Activated naive CD8-positive, alpha-beta T cell treated with anti-CD3 and anti-CD28 coated beads, Interleukin-2, amount 50 U/mL, for 24 hours (primary cell): ENCODE data around the gene C5orf63.

Experiments used
- ATAC-seq: fragments of 150-1000 bp; cut with Tn5 transposase; one replicate; pipeline ENCODE4 v1.10.0; 2021
- DNase-seq: peaks from one replicate; pipeline ENCODE4 v3.0.0; 2021
- H3K27ac Mint-ChIP-seq: one replicate; pipeline ENCODE4 v1.8.0; 2021; ENCODE audit warnings: mild to moderate bottlenecking, mixed read lengths
- H3K27me3 Mint-ChIP-seq: one replicate; pipeline ENCODE4 v1.8.0; 2021; ENCODE audit warnings: mixed read lengths
- H3K36me3 Mint-ChIP-seq: one replicate; pipeline ENCODE4 v1.8.0; 2021; ENCODE audit warnings: low read depth, mixed read lengths
- H3K4me1 Mint-ChIP-seq: one replicate; pipeline ENCODE4 v1.8.0; 2021; ENCODE audit warnings: mixed read lengths
- H3K4me3 Mint-ChIP-seq: one replicate; pipeline ENCODE4 v1.8.0; 2021; ENCODE audit warnings: mild to moderate bottlenecking, moderate library complexity, mixed read lengths
- H3K9me3 Mint-ChIP-seq: one replicate; pipeline ENCODE4 v1.8.0; 2021; ENCODE audit warnings: mixed read lengths

C5orf63 gene

DNA sequence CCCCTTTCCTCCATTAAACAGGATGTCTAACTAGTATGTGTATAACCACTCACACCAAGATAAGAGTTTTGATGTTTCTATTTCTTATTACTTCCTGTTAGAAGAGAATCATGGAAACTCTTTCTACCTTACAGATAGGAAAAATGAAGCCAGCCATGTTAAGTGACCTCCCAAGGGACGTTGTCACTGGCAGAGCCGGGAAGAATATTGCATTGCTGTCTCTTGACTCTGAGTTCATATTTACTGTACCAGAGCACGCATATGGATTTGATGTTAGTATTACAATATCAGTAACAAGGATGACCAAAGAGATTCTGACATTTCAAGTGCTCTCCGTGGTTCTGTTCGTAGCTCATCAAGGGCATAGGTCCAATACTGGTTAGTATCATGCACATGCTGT is 12.5 kb upstream of the C5orf63 start:
- Mint-ChIP-seq H3K4me3 (no peak overlapping the region), H3K4me1 (peaks cover 8% of the 10 kb centered on the region), H3K27ac (no peak overlapping the region), H3K9me3 (no peaks in the 10 kb centered on the region), H3K36me3 (no peaks in the 10 kb centered on the region), H3K27me3 (no peaks in the 10 kb centered on the region)
- no peak for DNase-seq
- ATAC-seq: no peak

DNA sequence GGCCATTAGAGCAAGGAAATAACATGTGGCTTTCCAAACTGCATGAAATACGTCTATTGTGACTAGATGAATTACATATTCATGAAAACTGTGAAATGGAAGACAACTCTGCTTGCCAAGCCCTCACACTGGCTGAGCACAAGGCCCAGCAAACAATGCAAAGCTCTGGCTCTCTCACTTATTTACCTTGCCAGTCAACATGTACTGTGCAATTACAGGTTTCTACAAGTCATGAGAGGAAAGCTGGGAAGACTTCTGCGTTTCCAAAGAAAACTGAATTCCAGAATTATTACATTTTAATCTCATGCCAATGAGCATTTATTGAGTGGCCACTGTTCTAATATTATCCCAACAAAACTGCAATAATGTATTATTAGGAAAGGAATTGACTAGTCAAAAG is 12.1 kb upstream of the C5orf63 start:
- Mint-ChIP-seq H3K4me1 (peaks cover 8% of the 10 kb centered on the region), H3K4me3 (no peak overlapping the region), H3K9me3 (no peaks in the 10 kb centered on the region), H3K27ac (no peak overlapping the region), H3K27me3 (no peaks in the 10 kb centered on the region), H3K36me3 (no peaks in the 10 kb centered on the region)
- DNase-seq: no peak
- no peak for ATAC-seq

DNA sequence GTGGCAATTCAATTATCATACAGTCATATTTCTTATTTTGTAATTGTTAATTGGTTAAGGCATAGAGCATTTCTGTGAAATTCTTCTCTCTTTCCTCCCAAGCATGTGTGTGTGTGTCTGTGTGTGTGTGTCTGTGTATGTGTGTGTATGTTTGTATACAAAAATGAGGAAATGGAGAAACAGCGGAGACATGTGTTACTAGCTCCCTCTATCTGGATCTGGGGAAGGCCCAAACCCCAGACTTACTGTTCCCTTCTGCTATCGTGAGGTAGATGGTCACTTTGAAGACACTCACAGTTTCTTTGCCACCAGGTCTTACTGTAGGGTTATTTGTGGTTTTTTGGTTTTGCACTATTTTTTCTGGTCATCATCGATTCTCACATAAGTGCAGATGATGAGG is 11.4 kb upstream of the C5orf63 start:
- DNase-seq (no peak), ATAC-seq (no peak)
- Mint-ChIP-seq H3K27ac (no peak overlapping the region), H3K27me3 (no peaks in the 10 kb centered on the region), H3K4me1 (peaks cover 8% of the 10 kb centered on the region), H3K9me3 (no peaks in the 10 kb centered on the region), H3K36me3 (no peaks in the 10 kb centered on the region), H3K4me3 (no peak overlapping the region)

DNA sequence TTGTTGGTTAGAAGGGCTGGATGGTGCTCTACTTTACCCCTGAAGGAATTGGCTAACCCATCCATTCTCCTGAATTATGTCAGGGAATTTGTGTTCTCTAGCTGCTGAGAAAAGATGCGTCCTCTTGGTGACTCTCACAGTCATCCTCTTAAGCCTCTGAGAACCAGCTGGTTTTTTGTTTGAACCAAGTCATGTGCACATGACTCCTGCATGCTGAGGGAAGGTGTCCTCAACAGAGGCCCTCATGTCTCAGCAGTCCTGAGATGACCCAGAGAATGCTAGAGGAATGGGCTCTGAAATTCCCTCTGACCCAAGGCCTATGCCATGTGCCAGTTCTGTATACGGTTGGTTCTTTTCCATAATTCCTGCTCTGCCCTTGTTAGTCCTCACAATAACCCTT is 10.4 kb upstream of the C5orf63 start:
- Mint-ChIP-seq H3K9me3 (no peaks in the 10 kb centered on the region), H3K27ac (no peak overlapping the region), H3K4me1 (peaks cover 3% of the 10 kb centered on the region), H3K4me3 (no peak overlapping the region), H3K36me3 (no peaks in the 10 kb centered on the region), H3K27me3 (no peaks in the 10 kb centered on the region)
- no peak for DNase-seq
- ATAC-seq: no peak

DNA sequence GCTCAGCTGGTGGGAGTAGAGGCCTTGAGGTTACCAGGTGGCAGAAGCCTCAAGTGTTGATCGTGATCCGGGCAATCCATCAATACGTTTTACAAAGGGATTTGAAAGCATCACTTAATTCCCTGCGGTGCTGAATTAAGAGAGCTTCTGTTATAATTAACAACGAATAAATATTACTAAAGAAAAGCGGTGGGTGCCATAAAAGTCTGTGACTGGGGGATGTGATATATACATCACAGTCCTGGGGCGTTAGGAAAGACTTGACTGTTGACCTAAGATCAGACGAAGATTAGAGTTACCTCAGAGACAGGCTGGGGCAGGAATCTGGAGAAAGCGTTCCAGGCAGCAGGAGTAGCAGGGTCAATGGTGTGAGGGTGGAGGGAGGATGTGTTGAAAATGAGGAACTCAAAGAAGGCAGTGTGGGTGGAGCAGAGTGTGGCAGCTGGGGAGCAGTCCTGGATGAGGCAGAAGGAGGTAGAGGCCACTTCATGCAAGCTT is 6.7 kb upstream of the C5orf63 start:
- no peak for ATAC-seq
- Mint-ChIP-seq H3K4me1 (no peaks in the 10 kb centered on the region), H3K4me3 (no peak overlapping the region)

DNA sequence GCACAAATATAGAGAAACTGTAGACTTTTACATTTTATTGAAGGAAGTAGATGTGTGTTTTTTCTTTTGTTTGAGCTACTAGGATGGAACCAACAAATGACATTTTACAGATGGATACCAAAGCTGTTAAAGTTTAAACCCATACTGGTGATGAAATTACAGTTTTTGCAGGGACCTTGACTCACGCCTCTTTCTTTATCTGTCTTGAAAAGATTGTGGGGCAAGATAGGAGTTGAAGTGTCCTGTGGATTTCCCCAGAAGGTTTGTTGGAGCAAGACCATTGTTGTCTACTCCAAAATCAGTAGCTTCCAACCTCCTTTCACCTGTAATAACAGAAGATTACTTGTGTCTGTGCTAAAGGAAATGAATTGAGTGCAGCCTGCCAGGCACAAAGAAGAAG is 4.1 kb upstream of the C5orf63 start:
- ATAC-seq: no peak
- Mint-ChIP-seq H3K27ac (no peak overlapping the region), H3K27me3 (no peaks in the 10 kb centered on the region), H3K36me3 (no peaks in the 10 kb centered on the region), H3K9me3 (no peaks in the 10 kb centered on the region), H3K4me1 (peaks cover 10% of the 10 kb centered on the region), H3K4me3 (no peak overlapping the region)
- DNase-seq: no peak

More for the DNA sequence above, 6.7 kb upstream of the C5orf63 start:
- Mint-ChIP-seq H3K9me3 (no peaks in the 10 kb centered on the region), H3K27me3 (no peaks in the 10 kb centered on the region), H3K27ac (no peak overlapping the region), H3K36me3 (no peaks in the 10 kb centered on the region)
- DNase-seq: no peak

DNA sequence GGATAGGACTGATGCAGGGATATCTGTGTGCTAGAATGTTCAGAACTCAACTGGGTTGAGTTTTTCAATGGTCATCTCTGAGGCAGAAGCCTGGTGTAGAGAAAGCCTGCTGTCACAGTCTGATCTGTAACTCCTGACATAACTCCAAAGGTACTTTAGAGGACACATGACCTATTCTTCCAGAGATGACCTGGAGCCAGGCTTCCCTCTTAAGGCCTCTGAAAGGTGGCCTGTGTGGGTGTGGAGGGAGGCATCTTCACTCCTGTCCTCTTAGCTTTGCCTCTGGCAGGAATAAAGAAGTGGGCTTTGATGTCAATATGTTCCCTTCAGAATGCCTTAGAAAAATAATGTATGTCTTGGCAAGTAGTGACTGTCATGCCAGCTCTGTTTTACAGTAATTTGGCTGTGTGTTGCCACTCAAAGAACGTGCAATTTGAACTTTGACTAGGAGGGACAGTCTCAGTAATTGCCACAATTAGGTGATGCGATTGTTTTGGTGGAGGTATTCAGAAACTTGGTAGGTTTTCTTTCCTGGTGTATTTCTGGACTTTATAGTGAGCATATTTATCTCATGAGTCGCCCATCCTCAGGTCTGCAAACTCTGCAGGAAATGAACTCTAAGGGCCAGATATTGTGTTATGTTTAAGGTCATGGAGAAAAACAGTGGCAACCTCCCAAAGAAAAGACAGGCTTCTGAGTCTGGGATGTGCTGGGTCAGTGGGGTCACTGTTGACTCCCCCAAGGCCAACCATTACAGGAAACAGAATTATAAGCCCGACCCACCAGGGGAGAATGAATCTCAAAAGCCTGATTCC is 3.2 kb upstream of the C5orf63 start:
- DNase-seq: no peak
- no peak overlapping the region for H3K4me3 Mint-ChIP-seq

DNA sequence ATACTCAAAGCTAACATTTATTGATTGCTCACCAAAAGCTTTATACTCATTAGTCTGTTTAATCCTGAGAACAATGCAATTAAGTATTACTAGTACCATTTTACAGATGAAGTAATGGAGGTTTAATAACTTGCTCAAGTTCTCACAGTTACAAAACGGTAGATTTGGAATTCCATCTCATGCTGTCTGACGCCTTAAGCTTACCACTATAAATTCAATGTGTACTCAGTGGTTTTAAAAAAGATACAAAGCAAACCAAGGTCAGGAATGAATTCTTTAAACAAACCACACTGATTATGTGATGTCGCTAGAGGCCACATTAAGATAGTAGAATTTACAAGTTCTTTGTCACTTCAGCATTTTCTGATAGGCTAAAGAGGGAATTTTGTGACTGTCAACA is 1.2 kb upstream of the C5orf63 start:
- no peak for DNase-seq
- Mint-ChIP-seq H3K27me3 (no peaks in the 10 kb centered on the region), H3K27ac (no peak overlapping the region), H3K36me3 (peaks cover 9% of the 10 kb centered on the region), H3K4me3 (no peak overlapping the region), H3K9me3 (no peaks in the 10 kb centered on the region), H3K4me1 (peaks cover 13% of the 10 kb centered on the region)
- no peak for ATAC-seq

More for the DNA sequence above, 3.2 kb upstream of the C5orf63 start:
- no peak overlapping the region for H3K27ac Mint-ChIP-seq
- H3K9me3 Mint-ChIP-seq: no peaks in the 10 kb centered on the region
- ATAC-seq: no peak
- no peaks in the 10 kb centered on the region for H3K27me3 Mint-ChIP-seq
- H3K36me3 Mint-ChIP-seq: no peaks in the 10 kb centered on the region
- peaks cover 13% of the 10 kb centered on the region for H3K4me1 Mint-ChIP-seq

DNA sequence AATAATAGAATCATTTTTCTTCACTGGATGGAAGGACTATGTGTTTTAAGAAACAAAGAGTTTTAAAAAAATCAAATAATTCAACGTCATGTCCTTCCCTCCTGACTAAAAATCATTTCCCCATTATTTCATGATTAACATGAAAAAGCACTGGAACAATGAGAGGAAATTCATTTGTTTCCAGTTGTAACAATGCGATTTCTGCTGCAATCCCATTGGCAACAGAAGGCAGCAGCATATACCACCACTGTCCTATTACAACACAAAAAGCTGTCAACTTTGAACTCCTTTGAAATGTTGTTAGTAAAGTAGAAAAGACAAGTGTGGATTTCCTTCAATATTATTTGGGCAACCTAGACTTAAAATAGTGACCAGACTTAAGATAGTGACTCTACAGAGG is 3.1 kb downstream of the C5orf63 start:
- Mint-ChIP-seq H3K9me3 (no peaks in the 10 kb centered on the region), H3K27me3 (no peaks in the 10 kb centered on the region), H3K4me1 (peaks cover 13% of the 10 kb centered on the region), H3K36me3 (peaks cover 19% of the 10 kb centered on the region), H3K27ac (no peak overlapping the region), H3K4me3 (no peak overlapping the region)
- no peak for DNase-seq
- ATAC-seq: no peak

DNA sequence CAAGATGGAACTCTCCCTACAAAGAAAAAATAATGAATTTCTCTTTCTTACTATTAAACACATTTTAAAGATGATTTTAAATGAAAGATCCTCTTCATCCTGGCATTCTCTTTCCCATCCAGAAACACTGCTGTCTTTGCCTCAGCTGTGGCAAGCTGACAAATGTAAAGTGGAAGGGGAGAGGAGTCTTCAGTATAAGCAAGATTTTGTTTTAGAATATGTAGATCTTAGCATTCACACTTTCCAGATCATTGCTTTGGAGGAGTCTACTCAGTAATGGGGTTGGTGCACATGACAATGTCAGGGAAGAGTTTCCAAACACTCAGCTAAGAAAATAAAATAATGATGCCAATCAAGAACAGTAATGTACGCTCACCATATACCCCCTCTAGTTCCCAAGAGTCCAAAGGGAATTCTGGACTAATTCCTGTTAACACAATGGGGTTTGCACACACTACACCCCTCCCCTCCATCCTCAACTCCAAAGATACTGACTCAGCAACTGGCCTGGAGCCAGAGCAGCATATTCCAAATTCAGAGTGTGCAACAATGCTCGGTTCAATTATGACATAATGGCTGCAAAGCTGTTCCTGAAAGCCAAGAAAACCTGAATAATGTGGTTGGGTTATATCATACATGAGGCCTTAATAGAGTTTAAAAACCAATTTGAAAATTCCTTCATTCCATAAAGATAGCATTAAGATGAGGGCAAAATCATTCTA is 4.6 kb downstream of the C5orf63 start:
- Mint-ChIP-seq H3K36me3 (peaks cover 19% of the 10 kb centered on the region), H3K27me3 (no peaks in the 10 kb centered on the region), H3K9me3 (no peaks in the 10 kb centered on the region), H3K4me3 (no peak overlapping the region), H3K27ac (no peak overlapping the region), H3K4me1 (peaks cover 9% of the 10 kb centered on the region)
- DNase-seq: no peak
- ATAC-seq: no peak

DNA sequence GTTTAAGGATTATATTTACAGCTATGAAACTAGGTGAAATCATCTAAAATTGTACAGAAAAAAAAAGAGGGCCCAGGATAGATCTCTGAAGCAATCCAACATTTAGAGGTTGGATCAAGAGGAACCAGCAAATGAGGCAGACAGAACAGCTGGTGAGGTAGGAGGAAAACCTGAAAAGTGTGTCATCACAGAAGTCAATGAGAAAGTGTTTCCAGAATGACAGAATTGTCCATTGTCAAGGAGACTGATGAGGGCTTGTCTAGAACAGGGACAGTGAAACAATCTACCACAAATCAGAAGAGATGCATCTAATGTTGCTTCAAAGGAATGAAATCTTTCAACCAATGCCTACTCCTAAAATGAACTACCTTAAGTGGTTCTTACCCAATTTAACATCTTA is 6.6 kb downstream of the C5orf63 start:
- H3K4me1 Mint-ChIP-seq: no peaks in the 10 kb centered on the region
- no peak for ATAC-seq

DNA sequence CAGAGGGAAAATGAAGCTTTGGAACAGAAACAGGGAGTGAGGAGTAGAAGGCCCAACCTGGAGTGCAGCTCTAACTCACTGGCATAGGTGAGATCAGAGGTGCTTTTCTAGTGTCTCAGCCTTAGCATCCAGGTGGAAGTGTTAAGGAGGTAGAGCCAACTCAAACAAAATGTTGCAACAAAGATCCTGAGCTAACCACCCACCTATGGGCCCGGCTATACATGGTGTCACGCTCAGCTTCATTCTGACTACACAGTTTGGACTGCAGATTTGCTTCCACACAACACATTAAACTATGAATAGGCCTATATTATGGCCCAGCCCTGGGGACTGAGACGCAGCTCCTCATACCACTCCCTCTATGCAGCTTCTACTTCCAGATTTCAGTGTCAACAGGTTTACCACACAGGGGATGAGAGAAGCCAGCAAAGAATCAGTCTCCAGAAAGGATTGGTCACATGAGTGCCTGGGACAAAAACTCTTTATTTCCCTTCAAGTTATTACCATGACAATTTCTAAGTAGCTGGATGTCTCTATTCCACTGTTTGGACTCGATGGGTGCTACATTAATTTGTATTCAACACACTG is 9.0 kb downstream of the C5orf63 start:
- Mint-ChIP-seq H3K9me3 (no peaks in the 10 kb centered on the region), H3K4me3 (no peak overlapping the region), H3K4me1 (peaks cover 5% of the 10 kb centered on the region), H3K27ac (no peak overlapping the region), H3K27me3 (no peaks in the 10 kb centered on the region), H3K36me3 (peaks cover 9% of the 10 kb centered on the region)
- DNase-seq: no peak
- ATAC-seq: no peak

More for the DNA sequence above, 6.6 kb downstream of the C5orf63 start:
- no peak for DNase-seq
- Mint-ChIP-seq H3K4me3 (no peak overlapping the region), H3K27ac (no peak overlapping the region), H3K27me3 (no peaks in the 10 kb centered on the region), H3K36me3 (peaks cover 19% of the 10 kb centered on the region), H3K9me3 (no peaks in the 10 kb centered on the region)

DNA sequence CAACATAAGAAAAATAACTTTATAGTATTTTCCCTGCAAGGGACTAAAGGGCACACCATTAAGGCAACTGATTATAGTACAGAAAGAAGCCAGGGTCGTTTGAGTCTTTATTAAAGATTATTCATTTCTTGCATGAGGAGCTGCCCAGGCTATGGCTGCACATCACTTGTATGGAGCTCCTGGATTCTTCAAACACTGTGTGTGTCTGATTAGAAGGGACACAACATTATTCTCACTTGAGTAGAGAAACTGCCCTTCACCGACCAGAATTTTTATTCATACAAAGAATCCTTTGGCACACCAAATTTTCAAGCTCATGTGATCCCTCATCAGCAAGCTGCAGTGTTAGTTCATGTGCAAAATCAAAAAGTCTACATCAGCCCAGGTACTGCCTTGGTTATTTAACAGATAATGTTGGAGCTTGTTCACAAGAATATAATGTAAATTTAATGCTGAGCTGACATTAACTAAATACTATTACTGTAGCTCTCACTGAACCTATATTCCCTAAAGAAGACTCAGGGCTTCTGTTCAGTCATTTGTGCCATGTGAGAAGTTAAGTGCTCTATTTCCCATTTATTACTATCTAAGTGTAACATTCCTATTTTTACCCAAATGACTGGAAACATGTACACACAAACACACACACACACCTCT is 9.9 kb downstream of the C5orf63 start:
- Mint-ChIP-seq H3K9me3 (no peaks in the 10 kb centered on the region), H3K27ac (no peak overlapping the region), H3K4me1 (peaks cover 5% of the 10 kb centered on the region), H3K27me3 (no peaks in the 10 kb centered on the region), H3K4me3 (no peak overlapping the region), H3K36me3 (peaks cover 5% of the 10 kb centered on the region)
- DNase-seq (no peak), ATAC-seq (no peak)

DNA sequence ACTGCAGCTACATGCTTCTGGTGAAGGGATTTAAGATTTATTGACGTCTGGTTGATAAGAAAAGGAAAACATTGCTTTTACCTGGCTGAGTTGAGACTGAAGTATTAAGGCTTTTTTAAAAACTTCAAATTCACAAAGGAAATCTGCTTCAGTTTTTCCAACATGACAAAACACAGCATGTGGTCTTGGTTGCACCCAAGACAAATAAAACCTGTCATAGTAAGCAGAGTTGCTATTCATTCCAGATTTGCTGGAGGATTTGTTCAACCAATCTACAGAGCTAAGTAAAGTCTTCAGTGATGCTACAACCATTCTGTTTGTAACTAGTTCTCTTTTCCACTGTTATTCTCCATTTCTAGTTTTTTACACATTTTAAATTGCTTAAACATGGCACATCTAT is 11.3 kb downstream of the C5orf63 start:
- H3K4me3 Mint-ChIP-seq: no peak overlapping the region
- no peak for DNase-seq

More for the DNA sequence above, 11.3 kb downstream of the C5orf63 start:
- H3K9me3 Mint-ChIP-seq: no peaks in the 10 kb centered on the region
- H3K36me3 Mint-ChIP-seq: peaks cover 12% of the 10 kb centered on the region
- no peaks in the 10 kb centered on the region for H3K27me3 Mint-ChIP-seq
- no peak overlapping the region for H3K27ac Mint-ChIP-seq
- no peak for ATAC-seq
- H3K4me1 Mint-ChIP-seq: peaks cover 5% of the 10 kb centered on the region
